Measurements from ENCODE around the gene SLC35D2.

Gene SLC35D2

DNA sequence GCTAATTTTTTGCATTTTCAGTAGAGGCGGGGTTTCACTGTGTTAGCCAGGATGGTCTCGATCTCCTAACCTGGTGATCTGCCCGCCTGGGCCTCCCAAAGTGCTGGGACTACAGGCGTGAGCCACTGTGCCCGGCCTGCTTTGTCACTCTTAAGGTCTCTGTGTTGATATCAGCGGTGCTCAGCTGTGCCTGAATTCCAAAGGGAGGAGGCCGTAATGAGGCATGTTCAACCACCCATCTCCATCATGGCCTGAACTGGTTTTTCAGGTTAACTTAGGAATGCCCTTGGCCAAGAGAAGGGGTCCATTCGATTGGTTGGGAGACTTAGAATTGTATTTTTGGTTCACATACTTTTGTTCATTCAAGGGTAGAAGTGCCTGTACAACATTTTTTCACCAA lies 103.6 kb downstream of the SLC35D2 start:
- Histone ChIP-seq H2AFZ (ENCODE audit: low read depth, low read length) (no peak overlapping the region), H3K4me2 (ENCODE audit: insufficient read depth, low read length) (no peak overlapping the region), H3K4me1 (ENCODE audit: insufficient read depth, low read length) (no peaks in the 10 kb centered on the region), H4K20me1 (ENCODE audit: insufficient read depth, low read length) (no peaks in the 10 kb centered on the region), H3K27ac (ENCODE audit: low read length) (no peak overlapping the region), H3K79me2 (ENCODE audit: insufficient read depth, low read length) (no peaks in the 10 kb centered on the region), H3K27me3 (ENCODE audit: insufficient read depth, low read length, poor library complexity) (no peaks in the 10 kb centered on the region), H3K9ac (ENCODE audit: low read depth, low read length) (no peak overlapping the region), H3K4me3 (ENCODE audit: low read depth in 1 of 2, low read length in 2 of 2) (no peak overlapping the region), H3K9me3 (ENCODE audit: insufficient read depth, low read length, severe bottlenecking) (peaks cover 5% of the 10 kb centered on the region), H3K36me3 (ENCODE audit: insufficient read depth, low read length) (no peaks in the 10 kb centered on the region)
- no peak for DNase-seq
- ATAC-seq (ENCODE audit: insufficient read depth, low read depth) = no peak
- TF ChIP-seq, protein P1, sequence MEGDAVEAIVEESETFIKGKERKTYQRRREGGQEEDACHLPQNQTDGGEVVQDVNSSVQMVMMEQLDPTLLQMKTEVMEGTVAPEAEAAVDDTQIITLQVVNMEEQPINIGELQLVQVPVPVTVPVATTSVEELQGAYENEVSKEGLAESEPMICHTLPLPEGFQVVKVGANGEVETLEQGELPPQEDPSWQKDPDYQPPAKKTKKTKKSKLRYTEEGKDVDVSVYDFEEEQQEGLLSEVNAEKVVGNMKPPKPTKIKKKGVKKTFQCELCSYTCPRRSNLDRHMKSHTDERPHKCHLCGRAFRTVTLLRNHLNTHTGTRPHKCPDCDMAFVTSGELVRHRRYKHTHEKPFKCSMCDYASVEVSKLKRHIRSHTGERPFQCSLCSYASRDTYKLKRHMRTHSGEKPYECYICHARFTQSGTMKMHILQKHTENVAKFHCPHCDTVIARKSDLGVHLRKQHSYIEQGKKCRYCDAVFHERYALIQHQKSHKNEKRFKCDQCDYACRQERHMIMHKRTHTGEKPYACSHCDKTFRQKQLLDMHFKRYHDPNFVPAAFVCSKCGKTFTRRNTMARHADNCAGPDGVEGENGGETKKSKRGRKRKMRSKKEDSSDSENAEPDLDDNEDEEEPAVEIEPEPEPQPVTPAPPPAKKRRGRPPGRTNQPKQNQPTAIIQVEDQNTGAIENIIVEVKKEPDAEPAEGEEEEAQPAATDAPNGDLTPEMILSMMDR (IDR thresholded peaks at IDR 0.05; ENCODE audit: borderline replicate concordance, extremely low read depth, low read length, poor library complexity, severe bottlenecking) = no peak
- TF ChIP-seq EZH2 (IDR thresholded peaks at IDR 0.05; ENCODE audit: borderline replicate concordance, low read depth, low read length, severe bottlenecking) = no peak

DNA sequence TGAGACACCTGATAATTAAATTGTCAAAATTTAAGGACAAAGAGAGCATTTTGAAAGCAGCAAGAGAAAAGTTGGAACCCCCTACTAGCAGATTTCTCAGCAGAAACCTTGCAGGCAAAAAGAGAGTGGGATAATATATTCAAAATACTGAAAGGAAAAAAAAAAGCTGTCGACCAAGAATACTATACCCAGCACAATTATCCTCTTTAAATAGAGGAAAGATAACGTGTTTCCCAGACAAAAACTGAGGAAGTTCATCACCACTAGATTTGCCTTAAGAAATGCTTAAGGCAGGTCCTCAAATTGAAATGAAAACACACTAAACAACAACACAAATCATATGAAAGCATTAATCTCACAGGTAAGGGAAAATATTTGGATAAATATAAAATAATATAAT lies 108.6 kb downstream of the SLC35D2 start:
- TF ChIP-seq EZH2 (IDR thresholded peaks at IDR 0.05; ENCODE audit: borderline replicate concordance, low read depth, low read length, severe bottlenecking) = no peak
- TF ChIP-seq, protein P1 (IDR thresholded peaks at IDR 0.05; ENCODE audit: borderline replicate concordance, extremely low read depth, low read length, poor library complexity, severe bottlenecking) = no peak
- H3K4me2 ChIP-seq (ENCODE audit: insufficient read depth, low read length) = no peak overlapping the region
- no peak overlapping the region for H3K4me3 ChIP-seq (ENCODE audit: low read depth in 1 of 2, low read length in 2 of 2)
- no peaks in the 10 kb centered on the region for H3K36me3 ChIP-seq (ENCODE audit: insufficient read depth, low read length)
- H4K20me1 ChIP-seq (ENCODE audit: insufficient read depth, low read length) = no peaks in the 10 kb centered on the region
- H2AFZ ChIP-seq (ENCODE audit: low read depth, low read length) = no peak overlapping the region
- no peak overlapping the region for H3K9ac ChIP-seq (ENCODE audit: low read depth, low read length)
- H3K79me2 ChIP-seq (ENCODE audit: insufficient read depth, low read length) = no peaks in the 10 kb centered on the region
- peaks cover 7% of the 10 kb centered on the region for H3K9me3 ChIP-seq (ENCODE audit: insufficient read depth, low read length, severe bottlenecking)
- no peaks in the 10 kb centered on the region for H3K27me3 ChIP-seq (ENCODE audit: insufficient read depth, low read length, poor library complexity)
- no peak for DNase-seq
- no peak overlapping the region for H3K27ac ChIP-seq (ENCODE audit: low read length)
- no peaks in the 10 kb centered on the region for H3K4me1 ChIP-seq (ENCODE audit: insufficient read depth, low read length)
- ATAC-seq (ENCODE audit: insufficient read depth, low read depth) = no peak

Measured in DND-41 (cell line).